ENCODE measurements around the gene HYKK. TPM values are rescaled to one million over a fixed set of nuclear protein-coding genes. Genes with fewer than 3 reads are reported as not detected.

Gene HYKK
- total and polyA plus RNA-seq, 9 of the 15 experiments (the other 6 are each of a cell fraction or from before 2014, with no cell fraction given), result 1.9 to 6.1 (median 4.3) TPM

- TF ChIP-seq UBTF (IDR thresholded peaks at IDR 0.05; ENCODE audit: borderline replicate concordance in 1 of 2, low read depth in 2 of 2, low read length in 2 of 2) (no peak), ETV6 (IDR thresholded peaks at IDR 0.05; ENCODE audit: borderline replicate concordance in 1 of 2, low read depth in 2 of 2, low read length in 1 of 2) (no peak), ETV6 (CRISPR knock-in tag; IDR thresholded peaks at IDR 0.05; ENCODE audit: borderline replicate concordance) (no peak)
These were observed 14.5 kb upstream of the HYKK start (continued) for GRCh38 chr15:78492872-78493271.

DNA sequence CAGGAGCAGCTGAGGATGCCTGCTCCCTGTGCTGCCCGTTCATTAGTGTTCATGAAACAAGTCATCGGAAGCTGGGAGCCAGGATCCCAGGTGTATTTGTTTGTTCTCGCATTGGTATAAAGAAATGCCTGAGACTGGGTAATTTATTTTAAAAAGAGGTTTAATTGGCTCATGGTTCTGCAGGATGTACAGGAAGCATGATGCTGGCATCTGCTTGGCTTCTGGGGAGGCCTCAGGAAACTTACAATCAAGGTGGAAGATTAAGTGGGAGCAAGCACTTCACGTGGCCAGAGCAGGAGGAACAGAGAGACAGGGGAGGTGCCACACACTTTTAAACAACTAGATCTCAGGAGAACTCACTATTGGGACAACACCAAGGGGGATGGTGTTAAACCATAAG, 5.5 kb upstream of the HYKK start:
- BruUV-seq (replicated peaks), result no TSS peak
- intact Hi-C loops (cut with micrococcal nuclease), result no loop called here
- Histone ChIP-seq H3K9me1 (ENCODE audit: control insufficient read depth, insufficient read depth, low read length) (no peaks in the 10 kb centered on the region), H2AFZ (ENCODE audit: low read depth, low read length) (no peak overlapping the region), H3K27me3 (ENCODE audit: control insufficient read depth in 2 of 2, insufficient read depth in 2 of 2, low read length in 2 of 2) (no peaks in the 10 kb centered on the region), H3K4me1 (replicated peaks in 1 of 2; ENCODE audit: control insufficient read depth in 2 of 2, insufficient read depth in 2 of 2, low read length in 2 of 2) (peaks cover 0 to 2% of the 10 kb centered on the region in 2 experiments; a peak in 2 of 5 replicates), H4K20me1 (replicated peaks; ENCODE audit: control insufficient read depth, insufficient read depth, low read length) (no peaks in the 10 kb centered on the region), H3K27ac (ENCODE audit: extremely low read depth, low read depth, low read length) (no peak overlapping the region), H3K9me3 (replicated peaks; ENCODE audit: control insufficient read depth, insufficient read depth, low read depth, low read length) (no peaks in the 10 kb centered on the region; the same call in 1 of the 2 replicates), H3K79me2 (ENCODE audit: control insufficient read depth, insufficient read depth, low read length) (no peaks in the 10 kb centered on the region), H3K36me3 (ENCODE audit: control insufficient read depth, insufficient read depth, low read length) (peaks cover 41% of the 10 kb centered on the region), H3K4me2 (ENCODE audit: insufficient read depth, low read length) (no peak overlapping the region), H3K4me3 (no peak overlapping the region), H3K9ac (ENCODE audit: insufficient read depth in 1 of 2, low read depth in 2 of 2, low read length in 2 of 2) (no peak overlapping the region)
- ATAC-seq (no peak), FAIRE-seq (no peak), DNase-seq (ENCODE audit: extremely low read depth in 1 of 4, low spot score in 3 of 4) (no peak)
- CTCF ChIA-PET (ENCODE audit: low intra/inter-chr PET ratio), result no interaction called here
- in situ Hi-C loops (cut with MboI), result no loop called here
- POLR2A ChIA-PET, result interaction anchor here (1.0 kb wide), 1 partner anchor 58 kb away, joined by 3 read pairs; no protein-coding TSS in a partner anchor
- WGBS (ENCODE audit: insufficient coverage, low coverage, missing lambda C conversion rate), result 89% methylated on average over 4 of the region's 4 CpGs
- TF ChIP-seq ZNF197 (CRISPR knock-in tag; IDR thresholded peaks at IDR 0.05; ENCODE audit: low read depth) (no peak), JUND (IDR thresholded peaks at IDR 0.05; ENCODE audit: borderline replicate concordance, low read depth, low read length) (no peak), JUND (tag; IDR thresholded peaks at IDR 0.05; ENCODE audit: borderline replicate concordance, low read depth, low read length) (no peak), ZNF766 (CRISPR knock-in tag; conservative IDR thresholded peaks at IDR 0.05) (peak; percentile 59), ZSCAN29 (IDR thresholded peaks at IDR 0.05) (no peak), ZNF316 (IDR thresholded peaks at IDR 0.05) (peak; percentile 51; the same call in 1 of the 2 replicates), POLR2AphosphoS2 (IDR thresholded peaks at IDR 0.05; ENCODE audit: low read length) (peak; percentile 10; the same call in 1 of the 2 replicates), CBFB (CRISPR knock-in tag; IDR thresholded peaks at IDR 0.05) (no peak), ESRRA (IDR thresholded peaks at IDR 0.05; ENCODE audit: borderline replicate concordance, low read depth) (no peak), BRCA1 (IDR thresholded peaks at IDR 0.05) (no peak), BRCA1 (CRISPR knock-in tag; IDR thresholded peaks at IDR 0.05) (no peak), KLF16 (IDR thresholded peaks at IDR 0.05) (no peak), TCF7 (IDR thresholded peaks at IDR 0.05; ENCODE audit: borderline replicate concordance) (no peak)
- TF ChIP-seq, protein P1, sequence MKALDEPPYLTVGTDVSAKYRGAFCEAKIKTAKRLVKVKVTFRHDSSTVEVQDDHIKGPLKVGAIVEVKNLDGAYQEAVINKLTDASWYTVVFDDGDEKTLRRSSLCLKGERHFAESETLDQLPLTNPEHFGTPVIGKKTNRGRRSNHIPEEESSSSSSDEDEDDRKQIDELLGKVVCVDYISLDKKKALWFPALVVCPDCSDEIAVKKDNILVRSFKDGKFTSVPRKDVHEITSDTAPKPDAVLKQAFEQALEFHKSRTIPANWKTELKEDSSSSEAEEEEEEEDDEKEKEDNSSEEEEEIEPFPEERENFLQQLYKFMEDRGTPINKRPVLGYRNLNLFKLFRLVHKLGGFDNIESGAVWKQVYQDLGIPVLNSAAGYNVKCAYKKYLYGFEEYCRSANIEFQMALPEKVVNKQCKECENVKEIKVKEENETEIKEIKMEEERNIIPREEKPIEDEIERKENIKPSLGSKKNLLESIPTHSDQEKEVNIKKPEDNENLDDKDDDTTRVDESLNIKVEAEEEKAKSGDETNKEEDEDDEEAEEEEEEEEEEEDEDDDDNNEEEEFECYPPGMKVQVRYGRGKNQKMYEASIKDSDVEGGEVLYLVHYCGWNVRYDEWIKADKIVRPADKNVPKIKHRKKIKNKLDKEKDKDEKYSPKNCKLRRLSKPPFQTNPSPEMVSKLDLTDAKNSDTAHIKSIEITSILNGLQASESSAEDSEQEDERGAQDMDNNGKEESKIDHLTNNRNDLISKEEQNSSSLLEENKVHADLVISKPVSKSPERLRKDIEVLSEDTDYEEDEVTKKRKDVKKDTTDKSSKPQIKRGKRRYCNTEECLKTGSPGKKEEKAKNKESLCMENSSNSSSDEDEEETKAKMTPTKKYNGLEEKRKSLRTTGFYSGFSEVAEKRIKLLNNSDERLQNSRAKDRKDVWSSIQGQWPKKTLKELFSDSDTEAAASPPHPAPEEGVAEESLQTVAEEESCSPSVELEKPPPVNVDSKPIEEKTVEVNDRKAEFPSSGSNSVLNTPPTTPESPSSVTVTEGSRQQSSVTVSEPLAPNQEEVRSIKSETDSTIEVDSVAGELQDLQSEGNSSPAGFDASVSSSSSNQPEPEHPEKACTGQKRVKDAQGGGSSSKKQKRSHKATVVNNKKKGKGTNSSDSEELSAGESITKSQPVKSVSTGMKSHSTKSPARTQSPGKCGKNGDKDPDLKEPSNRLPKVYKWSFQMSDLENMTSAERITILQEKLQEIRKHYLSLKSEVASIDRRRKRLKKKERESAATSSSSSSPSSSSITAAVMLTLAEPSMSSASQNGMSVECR (CRISPR knock-in tag; IDR thresholded peaks at IDR 0.05), result no peak
